GM12878 (cell line): ENCODE data around the gene ACHE. TPM values are rescaled to one million over a fixed set of nuclear protein-coding genes. Genes with fewer than 3 reads are reported as not detected.
"Not testable (repeated sequence)": the region's sequence is repeated elsewhere in the genome, so short reads cannot be mapped to it uniquely, and the experiment has no call there.

Experiments used
- ATAC-seq: fragments of 200-7000 bp; cut with Tn5 transposase; 3 replicates; pipeline ENCODE4 v1.9.1; 2020; ENCODE audit warnings: mild to moderate bottlenecking, moderate library complexity
- BruUV-seq: library from RNA; stranded (reverse); fragments of 400-500 nt; replicated peaks from 2 replicates; lab custom pipeline; 2021; lab: Mats Ljungman, UMichigan
- CTCF ChIA-PET: fragments of 300-600 bp; sonication (Branson Sonifier 250); formaldehyde crosslinking; extraction: SDS; loops from one replicate; lab custom pipeline; 2021; ENCODE audit warnings: inconsistent platforms; lab: Yijun Ruan, JAX
- POLR2A ChIA-PET: fragments of 350-600 bp; formaldehyde crosslinking; extraction: SDS; loops from one replicate; lab custom pipeline; 2021; ENCODE audit warnings: inconsistent platforms; lab: Charles Lee
- RAD21 ChIA-PET: fragments of 300-600 bp; sonication (Branson Sonifier 250); formaldehyde crosslinking; loops from one replicate; lab custom pipeline; 2023; ENCODE audit warnings: antibody characterized with exemption; ENCODE audit not compliant: unreplicated experiment; lab: Charles Lee
- SMC1A ChIA-PET: fragments of 300-600 bp; sonication (Branson Sonifier 250); formaldehyde crosslinking; loops from one replicate; lab custom pipeline; 2023; ENCODE audit not compliant: unreplicated experiment, uncharacterized antibody; lab: Charles Lee
- DNase-seq: peaks from one replicate; pipeline ENCODE4 v3.0.0-alpha.2; 2011; ENCODE audit warnings: low read depth, low spot score
- FAIRE-seq: peaks from 3 replicates; lab custom pipeline; 2011; peaks lifted over from hg19 to GRCh38; lab: Jason Lieb, UNC
- H2AFZ ChIP-seq: 2 replicates; pipeline ENCODE4 v1.6.0; 2011; ENCODE audit warnings: low read depth, low read length, control low read depth; ENCODE audit not compliant: control insufficient read depth
- H3K27ac ChIP-seq: 2 replicates; pipeline ENCODE4 v1.5.1; 2011; ENCODE audit warnings: control low read depth; ENCODE audit not compliant: control insufficient read depth, insufficient read depth
- H3K27me3 ChIP-seq, 2 experiments: replicated peaks in 1 of 2; 2 replicates each; pipeline versions ENCODE4 v1.6.0 to v1.6.1; 2011; ENCODE audit warnings: low read length in 1 of 2; ENCODE audit not compliant: control insufficient read depth in 2 of 2, insufficient read depth in 2 of 2
- H3K36me3 ChIP-seq, 2 experiments: 2 replicates each; pipeline ENCODE4 v1.5.1; 2011; ENCODE audit warnings: low read length in 1 of 2; ENCODE audit not compliant: control insufficient read depth in 2 of 2, insufficient read depth in 2 of 2
- H3K4me1 ChIP-seq: 2 replicates; pipeline ENCODE4 v1.6.1; 2011; ENCODE audit warnings: mild to moderate bottlenecking, low read length, moderate library complexity, mixed read lengths; ENCODE audit not compliant: control insufficient read depth, insufficient read depth
- H3K4me2 ChIP-seq: 2 replicates; pipeline ENCODE4 v1.6.0; 2011; ENCODE audit warnings: control low read depth; ENCODE audit not compliant: control insufficient read depth, insufficient read depth
- H3K4me3 ChIP-seq: fragments of 200-600 bp; sonication (generic); 2 replicates; pipeline ENCODE4 v1.5.1; 2016
- H3K79me2 ChIP-seq: 2 replicates; pipeline ENCODE4 v1.6.0; 2011; ENCODE audit warnings: low read length; ENCODE audit not compliant: control insufficient read depth, insufficient read depth
- H3K9ac ChIP-seq: 2 replicates; pipeline ENCODE4 v1.8.0; 2011; ENCODE audit warnings: low read length, control low read depth, mixed read lengths; ENCODE audit not compliant: control insufficient read depth, insufficient read depth
- H3K9me3 ChIP-seq: replicated peaks from 3 replicates; pipeline ENCODE4 v1.5.1; 2011; ENCODE audit warnings: mild to moderate bottlenecking, low read length; ENCODE audit not compliant: control insufficient read depth, insufficient read depth
- H4K20me1 ChIP-seq: 2 replicates; pipeline ENCODE4 v1.6.0; 2011; ENCODE audit not compliant: control insufficient read depth, insufficient read depth
- PRDM15 ChIP-seq: fragments of 450-650 bp; formaldehyde crosslinking; IDR thresholded peaks from 2 replicates; pipeline ENCODE4 v1.4.0; 2020; ENCODE audit warnings: mild to moderate bottlenecking, moderate library complexity
- WGBS: methylation state at CpG from one replicate; pipeline ENCODE4 v1.1.6; 2016; ENCODE audit warnings: low lambda C conversion rate; ENCODE audit not compliant: insufficient replicate concordance, insufficient coverage; ENCODE audit errors: missing lambda C conversion rate; 5-methylcytosine and 5-hydroxymethylcytosine counted together
- in situ Hi-C: fragments of 300-500 bp; cut with MboI; formaldehyde crosslinking; loops from 9 replicates; pipeline ENCODE4 v1.14.3; 2018; ENCODE audit warnings: mixed read lengths
- intact Hi-C: fragments of 100-400 bp; cut with micrococcal nuclease; formaldehyde crosslinking; loops from one replicate; pipeline ENCODE4 v1.14.2; 2022; ENCODE audit not compliant: unreplicated experiment
- polyA plus RNA-seq, 11 experiments: library from polyadenylated mRNA; depleted of rRNA in 4 of 11; unstranded in 6 of 11; stranded (reverse) in 5 of 11; fragments of >200 nt; fragmentation: Nextera tagmentation in 4 of 11; fragmentation: Illumina TruSeq in 1 of 11; extraction: Ambion mirVana in 4 of 11; extraction: Trizol in 1 of 11; gene quantifications; 1 replicate in 1 of 11; 2 replicates in 10 of 11; pipeline versions ENCODE4 v1.2.1 to v1.2.3, GENCODE V29; 2011 to 2016; ENCODE audit warnings: inconsistent platforms in 2 of 11, missing spikeins in 2 of 11, low read depth in 1 of 11
- total RNA-seq, 4 experiments: library from RNA; depleted of rRNA in 3 of 4; stranded (reverse); fragments of >200 nt in 3 of 4; fragmentation: Illumina TruSeq in 1 of 4; extraction: Trizol in 1 of 4; gene quantifications; 2 replicates each; pipeline versions ENCODE4 v1.2.1 to v1.2.3, GENCODE V29; 2013 to 2021

ACHE gene
- total and polyA plus RNA-seq, 10 of the 15 experiments (the other 5 are each of a cell fraction or from before 2014, with no cell fraction given): 0.07 to 5.1 (median 2.3) TPM; not detected in 1

- H3K4me1 ChIP-seq: no peaks in the 10 kb centered on the region
- H3K4me2 ChIP-seq: no peak overlapping the region
- TF ChIP-seq PRDM15 (CRISPR knock-in tag): no peak
- H3K4me3 ChIP-seq: no peak overlapping the region
- no TSS peak for BruUV-seq
- no peaks in the 10 kb centered on the region for H3K27me3 ChIP-seq
- POLR2A ChIA-PET: interaction anchor here (0.7 kb wide), 2 partner anchors 8 to 11 kb away, joined by 3 to 6 read pairs; no protein-coding TSS in a partner anchor
- intact Hi-C loops (no loop called here), in situ Hi-C loops (no loop called here)
- SMC1A ChIA-PET: no interaction called here
- ATAC-seq (no peak), FAIRE-seq (no peak), DNase-seq (no peak)
- CTCF ChIA-PET: interaction anchor here (0.6 to 1.1 kb wide), 2 partner anchors 9 to 13 kb away, joined by 3 read pairs; no protein-coding TSS in a partner anchor
- no peak overlapping the region for H3K9ac ChIP-seq
- H3K36me3 ChIP-seq: no peaks in the 10 kb centered on the region
- H3K27ac ChIP-seq: no peak overlapping the region
- no peaks in the 10 kb centered on the region for H4K20me1 ChIP-seq
- WGBS: 7% methylated on average over 2 of the region's 3 CpGs
- H3K79me2 ChIP-seq: no peaks in the 10 kb centered on the region
- H2AFZ ChIP-seq: no peak overlapping the region
- RAD21 ChIA-PET: no interaction called here
- no peaks in the 10 kb centered on the region for H3K9me3 ChIP-seq
Measured at GRCh38 chr7:100911484-100911883, 15.8 kb upstream of the ACHE start.

- H3K9ac ChIP-seq, intact Hi-C loops, H3K4me2 ChIP-seq, H3K4me3 ChIP-seq, H3K27ac ChIP-seq, RAD21 ChIA-PET, H3K36me3 ChIP-seq, H3K9me3 ChIP-seq, H3K4me1 ChIP-seq, H3K79me2 ChIP-seq, BruUV-seq, H4K20me1 ChIP-seq, DNase-seq, H3K27me3 ChIP-seq, in situ Hi-C loops, FAIRE-seq, H2AFZ ChIP-seq, ATAC-seq, POLR2A ChIA-PET: not testable (repeated sequence)
- ChIA-PET SMC1A (interaction anchor here (1.2 kb wide), 1 partner anchor 9 kb away, joined by 4 read pairs; no protein-coding TSS in a partner anchor), CTCF (interaction anchor here (0.6 to 1.2 kb wide), 3 partner anchors 10 to 12 kb away, joined by 3 to 4 read pairs (median 3); no protein-coding TSS in a partner anchor)
- whole genome bisulfite sequencing: 65% methylated on average over 5 of the region's 7 CpGs
Measured at GRCh38 chr7:100910443-100910842, 14.8 kb upstream of the ACHE start.
